Measurements from ENCODE around the gene PNPLA6. TPM values are rescaled to one million over a fixed set of nuclear protein-coding genes. Genes with fewer than 3 reads are reported as not detected.

Gene PNPLA6
- total and polyA plus RNA-seq, 9 of the 15 experiments (the other 6 are each of a cell fraction or from before 2014, with no cell fraction given): 0.07 to 30.2 (median 8.3) TPM

GRCh38 chr19:7535047-7535997, at the start of gene PNPLA6 (continued):
- no peak for TF ChIP-seq ZNF583 (CRISPR knock-in tag; IDR thresholded peaks at IDR 0.05)
- no peak for TF ChIP-seq TEAD2 (tag; IDR thresholded peaks at IDR 0.05)
- TF ChIP-seq SMARCA5 (IDR thresholded peaks at IDR 0.05): peak; percentile 99
- TF ChIP-seq ZNF79 (CRISPR knock-in tag; IDR thresholded peaks at IDR 0.05; ENCODE audit: low read depth): no peak
- no peak for TF ChIP-seq HNRNPH1 (optimal IDR thresholded peaks at IDR 0.05; ENCODE audit: low read depth, low read length)
- peak; percentile 89 for TF ChIP-seq ZNF197 (CRISPR knock-in tag; IDR thresholded peaks at IDR 0.05; ENCODE audit: low read depth)
- TF ChIP-seq CSDE1 (IDR thresholded peaks at IDR 0.05): no peak; a peak in 1 of 4 replicates
- TF ChIP-seq ELK1 (CRISPR knock-in tag; IDR thresholded peaks at IDR 0.05): no peak
- no peak for TF ChIP-seq RREB1 (CRISPR knock-in tag; IDR thresholded peaks at IDR 0.05)
- peak; percentile 29; the same call in 1 of the 2 replicates for TF ChIP-seq NFIC (IDR thresholded peaks at IDR 0.05)
- no peak for TF ChIP-seq ZSCAN29 (IDR thresholded peaks at IDR 0.05)
- TF ChIP-seq CHD2 (IDR thresholded peaks at IDR 0.05; ENCODE audit: low read depth, low read length): peak; percentile 67; the same call in 1 of the 2 replicates
- no peak for TF ChIP-seq CCAR2 (IDR thresholded peaks at IDR 0.05; ENCODE audit: low read depth, low read length)
- TF ChIP-seq GTF2B (IDR thresholded peaks at IDR 0.05; ENCODE audit: extremely low read depth, insufficient read length): no peak
- TF ChIP-seq JUN (IDR thresholded peaks at IDR 0.05; ENCODE audit: borderline replicate concordance, low read depth, low read length): peak; percentile 71
- peak; percentile 92 for TF ChIP-seq JUN (CRISPR knock-in tag; IDR thresholded peaks at IDR 0.05; ENCODE audit: borderline replicate concordance)
- peak; percentile 46 for TF ChIP-seq HMGN3 (IDR thresholded peaks at IDR 0.05; ENCODE audit: borderline replicate concordance, extremely low read depth, insufficient read length, low read depth, low read length)
- TF ChIP-seq ATF2 (CRISPR knock-in tag; IDR thresholded peaks at IDR 0.05): no peak
- no peak for TF ChIP-seq STAT5B (CRISPR knock-in tag; IDR thresholded peaks at IDR 0.05)
